GM23338 (cell line): ENCODE data around the gene HSPG2. TPM values are rescaled to one million over a fixed set of nuclear protein-coding genes. Genes with fewer than 3 reads are reported as not detected.

Experiments
- ATAC-seq: fragments of 200-7000 bp; cut with Tn5 transposase; 3 replicates; pipeline ENCODE4 v1.9.1; 2020
- DNase-seq: peaks from one replicate; pipeline ENCODE4 v3.0.0-alpha.2; 2015; ENCODE audit warnings: low spot score
- H2AFZ ChIP-seq: fragments of 200-600 bp; sonication (generic); 2 replicates; pipeline ENCODE4 v1.8.0; 2016; ENCODE audit warnings: antibody characterized with exemption, mild to moderate bottlenecking, moderate library complexity
- H3F3A ChIP-seq: fragments of 200-600 bp; sonication (generic); replicated peaks from 2 replicates; pipeline ENCODE4 v1.8.0; 2017; ENCODE audit warnings: antibody characterized with exemption, mixed run types, low read depth
- H3K27ac ChIP-seq: fragments of 200-600 bp; sonication (generic); 2 replicates; pipeline ENCODE4 v1.6.1; 2016; ENCODE audit warnings: low read depth
- H3K27me3 ChIP-seq: fragments of 200-600 bp; sonication (generic); 2 replicates; pipeline ENCODE4 v1.8.0; 2016; ENCODE audit warnings: mild to moderate bottlenecking, mixed run types, moderate library complexity; ENCODE audit not compliant: insufficient read depth
- H3K36me3 ChIP-seq: fragments of 200-600 bp; sonication (generic); 2 replicates; pipeline ENCODE4 v1.8.0; 2016; ENCODE audit warnings: mild to moderate bottlenecking; ENCODE audit not compliant: insufficient read depth
- H3K4me1 ChIP-seq: fragments of 200-600 bp; sonication (generic); 2 replicates; pipeline ENCODE4 v1.8.0; 2016; ENCODE audit warnings: mild to moderate bottlenecking, moderate library complexity; ENCODE audit not compliant: insufficient read depth
- H3K4me2 ChIP-seq: fragments of 200-600 bp; sonication (generic); 2 replicates; pipeline ENCODE4 v1.7.1; 2017; ENCODE audit warnings: mixed run types
- H3K4me3 ChIP-seq: fragments of 200-600 bp; sonication (generic); 2 replicates; pipeline ENCODE4 v1.6.1; 2016; ENCODE audit warnings: mixed run types
- H3K79me2 ChIP-seq: fragments of 200-600 bp; sonication (generic); replicated peaks from 2 replicates; pipeline ENCODE4 v1.8.0; 2017; ENCODE audit warnings: mild to moderate bottlenecking; ENCODE audit not compliant: insufficient read depth
- H3K9me2 ChIP-seq: fragments of 200-600 bp; sonication (generic); 2 replicates; pipeline ENCODE4 v1.8.0; 2017; ENCODE audit not compliant: insufficient read depth
- H4K20me1 ChIP-seq: fragments of 200-600 bp; sonication (generic); replicated peaks from 2 replicates; pipeline ENCODE4 v1.8.0; 2017; ENCODE audit warnings: mild to moderate bottlenecking; ENCODE audit not compliant: insufficient read depth
- H3K27ac Mint-ChIP-seq: 2 replicates; pipeline ENCODE4 v1.8.0; 2020; ENCODE audit warnings: inconsistent platforms, mild to moderate bottlenecking, moderate library complexity, mixed read lengths
- H3K27me3 Mint-ChIP-seq: 3 replicates; pipeline ENCODE4 v1.8.0; 2022; ENCODE audit warnings: low read depth, mild to moderate bottlenecking, moderate library complexity, mixed read lengths, inconsistent platforms; ENCODE audit not compliant: insufficient read depth, poor library complexity
- H3K36me3 Mint-ChIP-seq: 3 replicates; pipeline ENCODE4 v1.8.0; 2021; ENCODE audit warnings: low read depth, mild to moderate bottlenecking, inconsistent platforms, moderate library complexity, mixed read lengths
- H3K4me1 Mint-ChIP-seq: 3 replicates; pipeline ENCODE4 v1.8.0; 2020; ENCODE audit warnings: mild to moderate bottlenecking, inconsistent platforms, mixed read lengths
- H3K4me3 Mint-ChIP-seq: 3 replicates; pipeline ENCODE4 v1.8.0; 2021; ENCODE audit warnings: moderate library complexity, mild to moderate bottlenecking, inconsistent platforms, mixed read lengths
- H3K9me3 Mint-ChIP-seq: 3 replicates; pipeline ENCODE4 v1.8.0; 2020; ENCODE audit warnings: moderate library complexity, mild to moderate bottlenecking, inconsistent platforms, mixed read lengths
- CREB1 ChIP-seq: fragments of 250-450 bp; sonication (Bioruptor Pico); IDR thresholded peaks from 2 replicates; pipeline ENCODE4 v1.5.0; 2020; ENCODE audit warnings: low read depth, mild to moderate bottlenecking, moderate library complexity
- EZH2 ChIP-seq: fragments of 200-600 bp; sonication (generic); IDR thresholded peaks from one replicate; pipeline ENCODE4 v1.8.0; 2017; ENCODE audit warnings: antibody characterized with exemption, mild to moderate bottlenecking, low read depth; ENCODE audit not compliant: unreplicated experiment
- EZH2phosphoT487 ChIP-seq: fragments of 200-600 bp; sonication (generic); IDR thresholded peaks from one replicate; pipeline ENCODE4 v1.8.1; 2018; ENCODE audit warnings: antibody characterized with exemption; ENCODE audit not compliant: unreplicated experiment
- JUNB ChIP-seq: IDR thresholded peaks from one replicate; pipeline ENCODE4 v1.6.1; 2016; ENCODE audit warnings: antibody characterized with exemption; ENCODE audit not compliant: unreplicated experiment
- NANOG ChIP-seq: IDR thresholded peaks from 2 replicates; pipeline ENCODE4 v1.6.1; 2016; ENCODE audit warnings: antibody characterized with exemption, borderline replicate concordance
- POLR2AphosphoS5 ChIP-seq: IDR thresholded peaks from 2 replicates; pipeline ENCODE4 v1.6.1; 2016; ENCODE audit warnings: antibody characterized with exemption, low read depth
- STAT1 ChIP-seq: IDR thresholded peaks from one replicate; pipeline ENCODE4 v1.6.1; 2016; ENCODE audit warnings: antibody characterized with exemption; ENCODE audit not compliant: unreplicated experiment
- ZNF114 ChIP-seq: fragments of 250-450 bp; sonication (Bioruptor Pico); IDR thresholded peaks from 2 replicates; pipeline ENCODE4 v1.5.0; 2020; ENCODE audit warnings: mild to moderate bottlenecking, moderate library complexity
- polyA plus RNA-seq: library from polyadenylated mRNA; unstranded; fragments of >200 nt; fragmentation: Nextera tagmentation; extraction: Ambion mirVana; gene quantifications from 2 replicates; pipeline ENCODE4 v1.2.1, GENCODE V29; 2016
- total RNA-seq: library from RNA; depleted of rRNA; stranded (reverse); fragments of >200 nt; shearing (Covaris generic); gene quantifications from 2 replicates; pipeline ENCODE4 v1.2.3, GENCODE V29; 2014
- TF ChIP-seq, protein P1 (sequence below), 2 experiments: fragments of 200-600 bp in 1 of 2; sonication (generic) in 1 of 2; conservative IDR thresholded peaks; 2 replicates each; pipeline versions ENCODE4 v1.5.1 to v1.6.1; 2016 to 2017; ENCODE audit warnings: antibody characterized with exemption in 2 of 2, low read depth in 2 of 2, mild to moderate bottlenecking in 2 of 2, moderate library complexity in 1 of 2
- TF ChIP-seq, protein P2 (sequence below): IDR thresholded peaks from 2 replicates; pipeline ENCODE4 v1.6.1; 2016; ENCODE audit warnings: antibody characterized with exemption
- TF ChIP-seq, protein P3 (sequence below): fragments of 250-450 bp; sonication (Bioruptor Pico); IDR thresholded peaks from 2 replicates; pipeline ENCODE4 v1.5.0; 2020; ENCODE audit warnings: mild to moderate bottlenecking, moderate library complexity

The HSPG2 gene
- total and polyA plus RNA-seq, 2 experiments from 2014 or later: 14.9 to 70.8 TPM

DNA sequence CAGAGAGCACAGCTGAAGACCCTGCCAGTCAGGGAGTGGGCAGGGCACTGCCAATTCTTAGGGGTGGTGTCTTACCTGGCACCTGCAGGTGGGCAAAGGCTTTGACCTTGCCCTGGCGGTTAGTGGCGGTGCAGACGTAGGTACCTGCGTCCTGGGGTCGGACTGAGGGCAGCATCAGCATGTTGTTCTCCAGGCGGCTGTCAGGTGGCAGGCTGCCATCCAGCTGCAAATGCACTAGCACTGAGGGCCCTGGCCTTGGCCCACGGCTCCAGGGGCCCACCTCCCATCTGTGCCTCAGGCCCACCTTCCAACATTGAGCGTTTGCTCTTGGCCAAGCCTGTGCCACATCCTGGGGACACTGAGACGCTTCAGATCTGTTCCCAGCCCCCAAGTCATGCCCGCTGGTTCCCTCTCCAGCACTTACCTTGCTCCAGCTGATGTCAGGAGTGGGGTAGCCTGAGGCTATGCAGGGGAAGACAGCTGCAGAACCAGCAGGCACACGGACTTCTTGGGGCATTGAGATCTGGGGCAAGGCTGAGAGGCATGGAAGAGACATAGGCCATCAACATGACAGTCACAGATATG lies 103.6 kb downstream of the HSPG2 start:
- no peak for ATAC-seq
- no peak overlapping the region for H3K27ac ChIP-seq
- H3K4me1 Mint-ChIP-seq: no peaks in the 10 kb centered on the region; the same call in 2 of the 3 replicates
- peaks cover 57% of the 10 kb centered on the region for H3K36me3 Mint-ChIP-seq
- H3K79me2 ChIP-seq: no peaks in the 10 kb centered on the region
- TF ChIP-seq, protein P1, sequence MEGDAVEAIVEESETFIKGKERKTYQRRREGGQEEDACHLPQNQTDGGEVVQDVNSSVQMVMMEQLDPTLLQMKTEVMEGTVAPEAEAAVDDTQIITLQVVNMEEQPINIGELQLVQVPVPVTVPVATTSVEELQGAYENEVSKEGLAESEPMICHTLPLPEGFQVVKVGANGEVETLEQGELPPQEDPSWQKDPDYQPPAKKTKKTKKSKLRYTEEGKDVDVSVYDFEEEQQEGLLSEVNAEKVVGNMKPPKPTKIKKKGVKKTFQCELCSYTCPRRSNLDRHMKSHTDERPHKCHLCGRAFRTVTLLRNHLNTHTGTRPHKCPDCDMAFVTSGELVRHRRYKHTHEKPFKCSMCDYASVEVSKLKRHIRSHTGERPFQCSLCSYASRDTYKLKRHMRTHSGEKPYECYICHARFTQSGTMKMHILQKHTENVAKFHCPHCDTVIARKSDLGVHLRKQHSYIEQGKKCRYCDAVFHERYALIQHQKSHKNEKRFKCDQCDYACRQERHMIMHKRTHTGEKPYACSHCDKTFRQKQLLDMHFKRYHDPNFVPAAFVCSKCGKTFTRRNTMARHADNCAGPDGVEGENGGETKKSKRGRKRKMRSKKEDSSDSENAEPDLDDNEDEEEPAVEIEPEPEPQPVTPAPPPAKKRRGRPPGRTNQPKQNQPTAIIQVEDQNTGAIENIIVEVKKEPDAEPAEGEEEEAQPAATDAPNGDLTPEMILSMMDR (conservative IDR thresholded peaks at IDR 0.05; ENCODE audit: low read depth in 2 of 2): no peak
- no peak for TF ChIP-seq JUNB
- TF ChIP-seq CREB1 (CRISPR knock-in tag): no peak
- TF ChIP-seq ZNF114 (CRISPR knock-in tag): no peak
- TF ChIP-seq EZH2phosphoT487: no peak
- TF ChIP-seq POLR2AphosphoS5: no peak
- H3K27me3 Mint-ChIP-seq: peaks cover 3% of the 10 kb centered on the region
- peaks cover 6% of the 10 kb centered on the region for H3K36me3 ChIP-seq
- peaks cover 15% of the 10 kb centered on the region for H3K9me3 Mint-ChIP-seq
- no peaks in the 10 kb centered on the region for H4K20me1 ChIP-seq
- H3K27me3 ChIP-seq: no peaks in the 10 kb centered on the region
- no peak overlapping the region for H3K4me3 Mint-ChIP-seq
- H3K4me1 ChIP-seq: no peaks in the 10 kb centered on the region
- no peak overlapping the region for H3K4me3 ChIP-seq
- H3F3A ChIP-seq: no peaks in the 10 kb centered on the region
- no peak overlapping the region for H3K27ac Mint-ChIP-seq
- no peaks in the 10 kb centered on the region for H3K9me2 ChIP-seq
- no peak for DNase-seq
- no peak overlapping the region for H3K4me2 ChIP-seq
- no peak overlapping the region for H2AFZ ChIP-seq

DNA sequence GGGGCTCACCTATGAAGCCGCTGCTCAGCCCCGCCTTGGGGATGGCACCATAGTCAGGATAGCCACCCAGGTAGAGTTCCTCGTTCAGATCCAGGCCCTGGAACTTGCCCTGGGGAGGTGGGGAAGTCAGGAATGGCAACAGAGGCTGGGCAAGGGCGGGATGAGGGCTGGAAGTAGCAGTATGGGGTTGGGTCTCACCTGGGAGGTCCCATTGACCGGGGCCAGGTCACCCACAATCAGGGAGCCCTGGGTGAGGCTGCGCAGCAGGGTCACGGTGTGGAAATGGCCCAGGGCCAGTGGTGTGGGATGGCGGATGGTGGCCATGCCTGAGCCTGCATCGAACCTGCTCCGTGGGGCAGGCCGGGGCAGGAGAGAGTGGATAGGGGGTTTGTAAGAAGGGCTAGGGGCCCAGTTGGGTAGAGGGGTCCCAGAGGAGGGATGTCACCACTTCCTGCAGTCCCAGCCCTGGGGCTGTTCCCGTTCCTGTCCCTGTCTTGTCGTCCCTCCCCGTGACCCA lies 105.6 kb downstream of the HSPG2 start:
- DNase-seq: no peak
- H3K4me1 Mint-ChIP-seq: no peaks in the 10 kb centered on the region; the same call in 2 of the 3 replicates
- H3K27me3 Mint-ChIP-seq: peaks cover 4% of the 10 kb centered on the region
- no peaks in the 10 kb centered on the region for H4K20me1 ChIP-seq
- no peak for ATAC-seq
- H3K9me2 ChIP-seq: no peaks in the 10 kb centered on the region
- H3K9me3 Mint-ChIP-seq: peaks cover 15% of the 10 kb centered on the region
- peaks cover 60% of the 10 kb centered on the region for H3K36me3 Mint-ChIP-seq
- H3K4me3 Mint-ChIP-seq: no peak overlapping the region
- H3K4me3 ChIP-seq: no peak overlapping the region
- H3F3A ChIP-seq: no peaks in the 10 kb centered on the region
- H2AFZ ChIP-seq: no peak overlapping the region
- H3K27ac Mint-ChIP-seq: no peak overlapping the region
- H3K4me1 ChIP-seq: no peaks in the 10 kb centered on the region
- H3K79me2 ChIP-seq: no peaks in the 10 kb centered on the region
- H3K36me3 ChIP-seq: peaks cover 6% of the 10 kb centered on the region
- H3K4me2 ChIP-seq: no peak overlapping the region
- H3K27me3 ChIP-seq: no peaks in the 10 kb centered on the region
- no peak overlapping the region for H3K27ac ChIP-seq
- TF ChIP-seq CREB1 (CRISPR knock-in tag) (no peak), EZH2 (no peak), STAT1 (no peak), NANOG (no peak), ZNF114 (CRISPR knock-in tag) (no peak)
- TF ChIP-seq, protein P2, sequence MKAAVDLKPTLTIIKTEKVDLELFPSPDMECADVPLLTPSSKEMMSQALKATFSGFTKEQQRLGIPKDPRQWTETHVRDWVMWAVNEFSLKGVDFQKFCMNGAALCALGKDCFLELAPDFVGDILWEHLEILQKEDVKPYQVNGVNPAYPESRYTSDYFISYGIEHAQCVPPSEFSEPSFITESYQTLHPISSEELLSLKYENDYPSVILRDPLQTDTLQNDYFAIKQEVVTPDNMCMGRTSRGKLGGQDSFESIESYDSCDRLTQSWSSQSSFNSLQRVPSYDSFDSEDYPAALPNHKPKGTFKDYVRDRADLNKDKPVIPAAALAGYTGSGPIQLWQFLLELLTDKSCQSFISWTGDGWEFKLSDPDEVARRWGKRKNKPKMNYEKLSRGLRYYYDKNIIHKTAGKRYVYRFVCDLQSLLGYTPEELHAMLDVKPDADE: no peak
- TF ChIP-seq, protein P3, sequence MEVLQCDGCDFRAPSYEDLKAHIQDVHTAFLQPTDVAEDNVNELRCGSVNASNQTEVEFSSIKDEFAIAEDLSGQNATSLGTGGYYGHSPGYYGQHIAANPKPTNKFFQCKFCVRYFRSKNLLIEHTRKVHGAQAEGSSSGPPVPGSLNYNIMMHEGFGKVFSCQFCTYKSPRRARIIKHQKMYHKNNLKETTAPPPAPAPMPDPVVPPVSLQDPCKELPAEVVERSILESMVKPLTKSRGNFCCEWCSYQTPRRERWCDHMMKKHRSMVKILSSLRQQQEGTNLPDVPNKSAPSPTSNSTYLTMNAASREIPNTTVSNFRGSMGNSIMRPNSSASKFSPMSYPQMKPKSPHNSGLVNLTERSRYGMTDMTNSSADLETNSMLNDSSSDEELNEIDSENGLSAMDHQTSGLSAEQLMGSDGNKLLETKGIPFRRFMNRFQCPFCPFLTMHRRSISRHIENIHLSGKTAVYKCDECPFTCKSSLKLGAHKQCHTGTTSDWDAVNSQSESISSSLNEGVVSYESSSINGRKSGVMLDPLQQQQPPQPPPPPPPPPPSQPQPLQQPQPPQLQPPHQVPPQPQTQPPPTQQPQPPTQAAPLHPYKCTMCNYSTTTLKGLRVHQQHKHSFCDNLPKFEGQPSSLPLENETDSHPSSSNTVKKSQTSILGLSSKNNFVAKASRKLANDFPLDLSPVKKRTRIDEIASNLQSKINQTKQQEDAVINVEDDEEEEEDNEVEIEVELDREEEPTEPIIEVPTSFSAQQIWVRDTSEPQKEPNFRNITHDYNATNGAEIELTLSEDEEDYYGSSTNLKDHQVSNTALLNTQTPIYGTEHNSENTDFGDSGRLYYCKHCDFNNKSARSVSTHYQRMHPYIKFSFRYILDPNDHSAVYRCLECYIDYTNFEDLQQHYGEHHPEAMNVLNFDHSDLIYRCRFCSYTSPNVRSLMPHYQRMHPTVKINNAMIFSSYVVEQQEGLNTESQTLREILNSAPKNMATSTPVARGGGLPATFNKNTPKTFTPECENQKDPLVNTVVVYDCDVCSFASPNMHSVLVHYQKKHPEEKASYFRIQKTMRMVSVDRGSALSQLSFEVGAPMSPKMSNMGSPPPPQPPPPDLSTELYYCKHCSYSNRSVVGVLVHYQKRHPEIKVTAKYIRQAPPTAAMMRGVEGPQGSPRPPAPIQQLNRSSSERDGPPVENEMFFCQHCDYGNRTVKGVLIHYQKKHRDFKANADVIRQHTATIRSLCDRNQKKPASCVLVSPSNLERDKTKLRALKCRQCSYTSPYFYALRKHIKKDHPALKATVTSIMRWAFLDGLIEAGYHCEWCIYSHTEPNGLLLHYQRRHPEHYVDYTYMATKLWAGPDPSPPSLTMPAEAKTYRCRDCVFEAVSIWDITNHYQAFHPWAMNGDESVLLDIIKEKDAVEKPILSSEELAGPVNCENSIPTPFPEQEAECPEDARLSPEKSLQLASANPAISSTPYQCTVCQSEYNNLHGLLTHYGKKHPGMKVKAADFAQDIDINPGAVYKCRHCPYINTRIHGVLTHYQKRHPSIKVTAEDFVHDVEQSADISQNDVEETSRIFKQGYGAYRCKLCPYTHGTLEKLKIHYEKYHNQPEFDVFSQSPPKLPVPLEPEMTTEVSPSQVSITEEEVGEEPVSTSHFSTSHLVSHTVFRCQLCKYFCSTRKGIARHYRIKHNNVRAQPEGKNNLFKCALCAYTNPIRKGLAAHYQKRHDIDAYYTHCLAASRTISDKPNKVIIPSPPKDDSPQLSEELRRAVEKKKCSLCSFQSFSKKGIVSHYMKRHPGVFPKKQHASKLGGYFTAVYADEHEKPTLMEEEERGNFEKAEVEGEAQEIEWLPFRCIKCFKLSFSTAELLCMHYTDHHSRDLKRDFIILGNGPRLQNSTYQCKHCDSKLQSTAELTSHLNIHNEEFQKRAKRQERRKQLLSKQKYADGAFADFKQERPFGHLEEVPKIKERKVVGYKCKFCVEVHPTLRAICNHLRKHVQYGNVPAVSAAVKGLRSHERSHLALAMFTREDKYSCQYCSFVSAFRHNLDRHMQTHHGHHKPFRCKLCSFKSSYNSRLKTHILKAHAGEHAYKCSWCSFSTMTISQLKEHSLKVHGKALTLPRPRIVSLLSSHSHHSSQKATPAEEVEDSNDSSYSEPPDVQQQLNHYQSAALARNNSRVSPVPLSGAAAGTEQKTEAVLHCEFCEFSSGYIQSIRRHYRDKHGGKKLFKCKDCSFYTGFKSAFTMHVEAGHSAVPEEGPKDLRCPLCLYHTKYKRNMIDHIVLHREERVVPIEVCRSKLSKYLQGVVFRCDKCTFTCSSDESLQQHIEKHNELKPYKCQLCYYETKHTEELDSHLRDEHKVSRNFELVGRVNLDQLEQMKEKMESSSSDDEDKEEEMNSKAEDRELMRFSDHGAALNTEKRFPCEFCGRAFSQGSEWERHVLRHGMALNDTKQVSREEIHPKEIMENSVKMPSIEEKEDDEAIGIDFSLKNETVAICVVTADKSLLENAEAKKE (CRISPR knock-in tag): no peak
